GM12878 (cell line): ENCODE measurements around the gene LSR. TPM values are rescaled to one million over a fixed set of nuclear protein-coding genes. Genes with fewer than 3 reads are reported as not detected.

Experiments
- ATAC-seq: fragments of 200-7000 bp; cut with Tn5 transposase; 3 replicates; pipeline ENCODE4 v1.9.1; 2020; ENCODE audit warnings: mild to moderate bottlenecking, moderate library complexity
- BruUV-seq: library from RNA; stranded (reverse); fragments of 400-500 nt; replicated peaks from 2 replicates; lab custom pipeline; 2021; lab: Mats Ljungman, UMichigan
- CTCF ChIA-PET: fragments of 300-600 bp; sonication (Branson Sonifier 250); formaldehyde crosslinking; extraction: SDS; loops from one replicate; lab custom pipeline; 2021; ENCODE audit warnings: inconsistent platforms; lab: Yijun Ruan, JAX
- POLR2A ChIA-PET: fragments of 350-600 bp; formaldehyde crosslinking; extraction: SDS; loops from one replicate; lab custom pipeline; 2021; ENCODE audit warnings: inconsistent platforms; lab: Charles Lee
- RAD21 ChIA-PET: fragments of 300-600 bp; sonication (Branson Sonifier 250); formaldehyde crosslinking; loops from one replicate; lab custom pipeline; 2023; ENCODE audit warnings: antibody characterized with exemption; ENCODE audit not compliant: unreplicated experiment; lab: Charles Lee
- SMC1A ChIA-PET: fragments of 300-600 bp; sonication (Branson Sonifier 250); formaldehyde crosslinking; loops from one replicate; lab custom pipeline; 2023; ENCODE audit not compliant: unreplicated experiment, uncharacterized antibody; lab: Charles Lee
- DNase-seq: peaks from one replicate; pipeline ENCODE4 v3.0.0-alpha.2; 2011; ENCODE audit warnings: low read depth, low spot score
- FAIRE-seq: peaks from 3 replicates; lab custom pipeline; 2011; peaks lifted over from hg19 to GRCh38; lab: Jason Lieb, UNC
- H2AFZ ChIP-seq: 2 replicates; pipeline ENCODE4 v1.6.0; 2011; ENCODE audit warnings: low read depth, low read length, control low read depth; ENCODE audit not compliant: control insufficient read depth
- H3K27ac ChIP-seq: 2 replicates; pipeline ENCODE4 v1.5.1; 2011; ENCODE audit warnings: control low read depth; ENCODE audit not compliant: control insufficient read depth, insufficient read depth
- H3K27me3 ChIP-seq, 2 experiments: replicated peaks in 1 of 2; 2 replicates each; pipeline versions ENCODE4 v1.6.0 to v1.6.1; 2011; ENCODE audit warnings: low read length in 1 of 2; ENCODE audit not compliant: control insufficient read depth in 2 of 2, insufficient read depth in 2 of 2
- H3K36me3 ChIP-seq, 2 experiments: 2 replicates each; pipeline ENCODE4 v1.5.1; 2011; ENCODE audit warnings: low read length in 1 of 2; ENCODE audit not compliant: control insufficient read depth in 2 of 2, insufficient read depth in 2 of 2
- H3K4me1 ChIP-seq: 2 replicates; pipeline ENCODE4 v1.6.1; 2011; ENCODE audit warnings: mild to moderate bottlenecking, low read length, moderate library complexity, mixed read lengths; ENCODE audit not compliant: control insufficient read depth, insufficient read depth
- H3K4me2 ChIP-seq: 2 replicates; pipeline ENCODE4 v1.6.0; 2011; ENCODE audit warnings: control low read depth; ENCODE audit not compliant: control insufficient read depth, insufficient read depth
- H3K4me3 ChIP-seq: fragments of 200-600 bp; sonication (generic); 2 replicates; pipeline ENCODE4 v1.5.1; 2016
- H3K79me2 ChIP-seq: 2 replicates; pipeline ENCODE4 v1.6.0; 2011; ENCODE audit warnings: low read length; ENCODE audit not compliant: control insufficient read depth, insufficient read depth
- H3K9ac ChIP-seq: 2 replicates; pipeline ENCODE4 v1.8.0; 2011; ENCODE audit warnings: low read length, control low read depth, mixed read lengths; ENCODE audit not compliant: control insufficient read depth, insufficient read depth
- H3K9me3 ChIP-seq: replicated peaks from 3 replicates; pipeline ENCODE4 v1.5.1; 2011; ENCODE audit warnings: mild to moderate bottlenecking, low read length; ENCODE audit not compliant: control insufficient read depth, insufficient read depth
- H4K20me1 ChIP-seq: 2 replicates; pipeline ENCODE4 v1.6.0; 2011; ENCODE audit not compliant: control insufficient read depth, insufficient read depth
- BRCA1 ChIP-seq: IDR thresholded peaks from 2 replicates; pipeline ENCODE4 v1.6.1; 2011; ENCODE audit warnings: low read depth, low read length, improper control_type of control experiment
- CHD2 ChIP-seq: IDR thresholded peaks from 2 replicates; pipeline ENCODE4 v1.6.1; 2011; ENCODE audit warnings: low read depth, low read length, improper control_type of control experiment, borderline replicate concordance
- CREB1 ChIP-seq: IDR thresholded peaks from 2 replicates; pipeline ENCODE4 v1.6.1; 2012; ENCODE audit warnings: low read depth, mild to moderate bottlenecking, inconsistent platforms
- EED ChIP-seq: sonication (generic); IDR thresholded peaks from 2 replicates; pipeline ENCODE4 v1.6.1; 2016; ENCODE audit warnings: antibody characterized with exemption, low read depth
- HCFC1 ChIP-seq: fragments of 150-350 bp; IDR thresholded peaks from 2 replicates; pipeline ENCODE4 v1.6.1; 2014; ENCODE audit warnings: low read length
- HDAC2 ChIP-seq: fragments of 200-600 bp; sonication (generic); IDR thresholded peaks from 2 replicates; pipeline ENCODE4 v1.6.1; 2017
- IRF4 ChIP-seq: IDR thresholded peaks from 2 replicates; pipeline ENCODE4 v1.6.1; 2011; ENCODE audit warnings: low read depth, low read length
- KAT2A ChIP-seq: conservative IDR thresholded peaks from 2 replicates; pipeline ENCODE4 v1.6.1; 2011; ENCODE audit warnings: low read depth, low read length; ENCODE audit not compliant: control insufficient read depth
- KLF5 ChIP-seq: fragments of 450-650 bp; IDR thresholded peaks from 2 replicates; pipeline ENCODE4 v1.6.1; 2014; ENCODE audit warnings: mild to moderate bottlenecking; ENCODE audit not compliant: partially characterized antibody
- MAX ChIP-seq: IDR thresholded peaks from 2 replicates; pipeline ENCODE4 v1.6.1; 2012; ENCODE audit warnings: low read depth, low read length, improper control_type of control experiment
- NBN ChIP-seq: fragments of 450-650 bp; IDR thresholded peaks from 2 replicates; pipeline ENCODE4 v1.6.1; 2016
- NR2F1 ChIP-seq: fragments of 450-650 bp; conservative IDR thresholded peaks from 2 replicates; pipeline ENCODE4 v1.6.1; 2017; ENCODE audit warnings: mild to moderate bottlenecking
- NRF1 ChIP-seq: conservative IDR thresholded peaks from 2 replicates; pipeline ENCODE4 v1.6.1; 2011; ENCODE audit warnings: mild to moderate bottlenecking, low read depth, low read length, improper control_type of control experiment
- PAX5 ChIP-seq: IDR thresholded peaks from 2 replicates; pipeline ENCODE4 v1.6.1; 2011; ENCODE audit warnings: low read depth, low read length, borderline replicate concordance
- POLR2AphosphoS2 ChIP-seq: IDR thresholded peaks from 2 replicates; pipeline ENCODE4 v1.6.1; 2011; ENCODE audit warnings: low read depth, mild to moderate bottlenecking, low read length, improper control_type of control experiment, moderate library complexity
- RUNX3 ChIP-seq: IDR thresholded peaks from 2 replicates; pipeline ENCODE4 v1.6.1; 2012; ENCODE audit warnings: low read length, inconsistent platforms
- SMARCA5 ChIP-seq: fragments of 450-650 bp; IDR thresholded peaks from 2 replicates; pipeline ENCODE4 v1.6.1; 2017; ENCODE audit warnings: mild to moderate bottlenecking
- SMC3 ChIP-seq: IDR thresholded peaks from 2 replicates; pipeline ENCODE4 v1.6.1; 2011; ENCODE audit warnings: low read length, improper control_type of control experiment, borderline replicate concordance
- STAT3 ChIP-seq: IDR thresholded peaks from 2 replicates; pipeline ENCODE4 v1.6.1; 2011; ENCODE audit warnings: low read depth, low read length, improper control_type of control experiment
- YBX1 ChIP-seq: fragments of 450-650 bp; IDR thresholded peaks from 2 replicates; pipeline ENCODE4 v1.6.1; 2016; ENCODE audit warnings: antibody characterized with exemption
- ZNF622 ChIP-seq: fragments of 450-650 bp; IDR thresholded peaks from 2 replicates; pipeline ENCODE4 v1.6.1; 2017; ENCODE audit warnings: mild to moderate bottlenecking, inconsistent platforms
- WGBS: methylation state at CpG from one replicate; pipeline ENCODE4 v1.1.6; 2016; ENCODE audit warnings: low lambda C conversion rate; ENCODE audit not compliant: insufficient replicate concordance, insufficient coverage; ENCODE audit errors: missing lambda C conversion rate; 5-methylcytosine and 5-hydroxymethylcytosine counted together
- in situ Hi-C: fragments of 300-500 bp; cut with MboI; formaldehyde crosslinking; loops from 9 replicates; pipeline ENCODE4 v1.14.3; 2018; ENCODE audit warnings: mixed read lengths
- intact Hi-C: fragments of 100-400 bp; cut with micrococcal nuclease; formaldehyde crosslinking; loops from one replicate; pipeline ENCODE4 v1.14.2; 2022; ENCODE audit not compliant: unreplicated experiment
- polyA plus RNA-seq, 11 experiments: library from polyadenylated mRNA; depleted of rRNA in 4 of 11; unstranded in 6 of 11; stranded (reverse) in 5 of 11; fragments of >200 nt; fragmentation: Nextera tagmentation in 4 of 11; fragmentation: Illumina TruSeq in 1 of 11; extraction: Ambion mirVana in 4 of 11; extraction: Trizol in 1 of 11; gene quantifications; 1 replicate in 1 of 11; 2 replicates in 10 of 11; pipeline versions ENCODE4 v1.2.1 to v1.2.3, GENCODE V29; 2011 to 2016; ENCODE audit warnings: inconsistent platforms in 2 of 11, missing spikeins in 2 of 11, low read depth in 1 of 11
- total RNA-seq, 4 experiments: library from RNA; depleted of rRNA in 3 of 4; stranded (reverse); fragments of >200 nt in 3 of 4; fragmentation: Illumina TruSeq in 1 of 4; extraction: Trizol in 1 of 4; gene quantifications; 2 replicates each; pipeline versions ENCODE4 v1.2.1 to v1.2.3, GENCODE V29; 2013 to 2021
- TF ChIP-seq, protein P1 (sequence below): fragments of 450-650 bp; IDR thresholded peaks from 2 replicates; pipeline ENCODE4 v1.6.1; 2017; ENCODE audit warnings: antibody characterized with exemption, mild to moderate bottlenecking, moderate library complexity
- TF ChIP-seq, protein P2 (sequence below): fragments of 450-650 bp; IDR thresholded peaks from 2 replicates; pipeline ENCODE4 v1.6.1; 2017; ENCODE audit warnings: low read depth, mild to moderate bottlenecking, moderate library complexity

The LSR gene
- total and polyA plus RNA-seq, 10 of the 15 experiments (the other 5 are each of a cell fraction or from before 2014, with no cell fraction given), result 0.26 to 53.9 (median 26.3) TPM

- ChIA-PET RAD21 (interaction anchor here (0.9 to 3.3 kb wide), 3 partner anchors 31 to 117 kb away, joined by 3 to 15 read pairs (median 3); partner anchors contain the start of gene FXYD7), SMC1A (interaction anchor here (0.7 to 1.9 kb wide), 10 partner anchors 9 to 114 kb away, joined by 3 to 8 read pairs (median 3); partner anchors contain the start of gene FXYD5), POLR2A (interaction anchor here (0.5 to 2.1 kb wide), 7 partner anchors 9 to 150 kb away, joined by 3 to 6 read pairs (median 3); no protein-coding TSS in a partner anchor), CTCF (interaction anchor here (0.6 to 2.0 kb wide), 6 partner anchors 12 to 71 kb away, joined by 4 to 9 read pairs (median 6); partner anchors contain the start of genes FXYD7 and LGI4)
- ATAC-seq, result peak; percentile 67
- Histone ChIP-seq H3K4me2 (peak overlapping the region; percentile 68), H2AFZ (peak overlapping the region; percentile 59; the same call in 1 of the 2 replicates), H3K4me1 (peaks cover 37% of the 10 kb centered on the region), H3K9me3 (no peaks in the 10 kb centered on the region), H4K20me1 (no peaks in the 10 kb centered on the region), H3K4me3 (peak overlapping the region; percentile 33; the same call in 1 of the 2 replicates), H3K27me3 (no peaks in the 10 kb centered on the region), H3K36me3 (no peaks in the 10 kb centered on the region), H3K9ac (peak overlapping the region; percentile 46; the same call in 1 of the 2 replicates), H3K27ac (peak overlapping the region; percentile 83), H3K79me2 (no peaks in the 10 kb centered on the region)
- BruUV-seq, result TSS peak; percentile 73
- FAIRE-seq, result peak; percentile 68
- DNase-seq, result peak; percentile 52
- WGBS, result 2% methylated on average over 5 of the region's 5 CpGs
- in situ Hi-C loops (no loop called here), intact Hi-C loops (loop anchor here (5.0 kb wide), 1 partner anchor 49 kb away; no protein-coding TSS in a partner anchor)
- TF ChIP-seq ZNF622, result no peak
- TF ChIP-seq HDAC2, result no peak
- TF ChIP-seq EED, result peak; percentile 81
- TF ChIP-seq, protein P1, sequence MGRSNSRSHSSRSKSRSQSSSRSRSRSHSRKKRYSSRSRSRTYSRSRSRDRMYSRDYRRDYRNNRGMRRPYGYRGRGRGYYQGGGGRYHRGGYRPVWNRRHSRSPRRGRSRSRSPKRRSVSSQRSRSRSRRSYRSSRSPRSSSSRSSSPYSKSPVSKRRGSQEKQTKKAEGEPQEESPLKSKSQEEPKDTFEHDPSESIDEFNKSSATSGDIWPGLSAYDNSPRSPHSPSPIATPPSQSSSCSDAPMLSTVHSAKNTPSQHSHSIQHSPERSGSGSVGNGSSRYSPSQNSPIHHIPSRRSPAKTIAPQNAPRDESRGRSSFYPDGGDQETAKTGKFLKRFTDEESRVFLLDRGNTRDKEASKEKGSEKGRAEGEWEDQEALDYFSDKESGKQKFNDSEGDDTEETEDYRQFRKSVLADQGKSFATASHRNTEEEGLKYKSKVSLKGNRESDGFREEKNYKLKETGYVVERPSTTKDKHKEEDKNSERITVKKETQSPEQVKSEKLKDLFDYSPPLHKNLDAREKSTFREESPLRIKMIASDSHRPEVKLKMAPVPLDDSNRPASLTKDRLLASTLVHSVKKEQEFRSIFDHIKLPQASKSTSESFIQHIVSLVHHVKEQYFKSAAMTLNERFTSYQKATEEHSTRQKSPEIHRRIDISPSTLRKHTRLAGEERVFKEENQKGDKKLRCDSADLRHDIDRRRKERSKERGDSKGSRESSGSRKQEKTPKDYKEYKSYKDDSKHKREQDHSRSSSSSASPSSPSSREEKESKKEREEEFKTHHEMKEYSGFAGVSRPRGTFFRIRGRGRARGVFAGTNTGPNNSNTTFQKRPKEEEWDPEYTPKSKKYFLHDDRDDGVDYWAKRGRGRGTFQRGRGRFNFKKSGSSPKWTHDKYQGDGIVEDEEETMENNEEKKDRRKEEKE, result no peak
- TF ChIP-seq CREB1, result no peak
- no peak for TF ChIP-seq MAX
- TF ChIP-seq KLF5, result no peak
- no peak for TF ChIP-seq IRF4
- no peak for TF ChIP-seq STAT3
- no peak for TF ChIP-seq NBN
- no peak for TF ChIP-seq KAT2A
- TF ChIP-seq, protein P2, sequence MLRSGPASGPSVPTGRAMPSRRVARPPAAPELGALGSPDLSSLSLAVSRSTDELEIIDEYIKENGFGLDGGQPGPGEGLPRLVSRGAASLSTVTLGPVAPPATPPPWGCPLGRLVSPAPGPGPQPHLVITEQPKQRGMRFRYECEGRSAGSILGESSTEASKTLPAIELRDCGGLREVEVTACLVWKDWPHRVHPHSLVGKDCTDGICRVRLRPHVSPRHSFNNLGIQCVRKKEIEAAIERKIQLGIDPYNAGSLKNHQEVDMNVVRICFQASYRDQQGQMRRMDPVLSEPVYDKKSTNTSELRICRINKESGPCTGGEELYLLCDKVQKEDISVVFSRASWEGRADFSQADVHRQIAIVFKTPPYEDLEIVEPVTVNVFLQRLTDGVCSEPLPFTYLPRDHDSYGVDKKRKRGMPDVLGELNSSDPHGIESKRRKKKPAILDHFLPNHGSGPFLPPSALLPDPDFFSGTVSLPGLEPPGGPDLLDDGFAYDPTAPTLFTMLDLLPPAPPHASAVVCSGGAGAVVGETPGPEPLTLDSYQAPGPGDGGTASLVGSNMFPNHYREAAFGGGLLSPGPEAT, result peak; percentile 76
- TF ChIP-seq NR2F1, result 0 out of 2 replicates have a peak, but pooled peaks have one; percentile 40
- TF ChIP-seq SMC3, result no peak
- TF ChIP-seq NRF1, result no peak
- peak; percentile 85 for TF ChIP-seq RUNX3
- TF ChIP-seq PAX5, result no peak
- no peak for TF ChIP-seq CHD2
- no peak for TF ChIP-seq BRCA1
- TF ChIP-seq SMARCA5, result peak; percentile 92
- TF ChIP-seq HCFC1, result no peak
- TF ChIP-seq YBX1, result no peak
- TF ChIP-seq POLR2AphosphoS2, result no peak
Observed at GRCh38 chr19:35206379-35206778, 42.4 kb upstream of the LSR start.
